Renal pelvis (tissue), 4 donors: ENCODE results near the gene CCDC186. TPM values are rescaled to one million over a fixed set of nuclear protein-coding genes. Genes with fewer than 3 reads are reported as not detected.
A peak's percentile ranks its signal among the peaks of the same experiment; 100 is the strongest.

ENCODE experiments used
- DNase-seq: peaks from one replicate; pipeline ENCODE4 v3.0.0-alpha.2; 2013
- polyA plus RNA-seq, 3 donors: library from polyadenylated mRNA; unstranded; fragments of 120-200 nt; gene quantifications; one replicate each; pipeline ENCODE4 v1.2.1, GENCODE V29; 2013; ENCODE audit not compliant: insufficient read length in 3 of 3

The CCDC186 gene
- polyA plus RNA-seq, 3 donors = 19.6 to 33.2 (median 25.0) TPM

DNA sequence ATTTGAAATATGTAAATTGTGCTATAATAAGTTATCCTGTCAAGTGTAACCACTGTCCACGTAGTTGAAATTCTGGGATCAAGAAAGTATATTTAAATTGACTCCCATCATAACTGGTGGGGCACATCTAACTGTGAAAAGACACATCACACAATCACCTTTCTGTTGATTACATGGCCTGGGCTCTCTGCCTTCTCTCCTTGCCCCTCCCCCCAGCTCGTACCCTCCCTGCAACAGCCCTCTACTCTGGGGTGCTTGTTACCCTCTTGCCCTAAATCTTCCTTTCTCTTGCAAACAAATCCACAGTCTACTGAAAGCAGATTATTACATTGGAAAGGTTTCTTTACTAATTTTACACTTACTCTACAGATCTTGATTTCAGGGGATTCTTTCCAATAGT is 56.3 kb downstream of the CCDC186 start:
- no peak for DNase-seq

DNA sequence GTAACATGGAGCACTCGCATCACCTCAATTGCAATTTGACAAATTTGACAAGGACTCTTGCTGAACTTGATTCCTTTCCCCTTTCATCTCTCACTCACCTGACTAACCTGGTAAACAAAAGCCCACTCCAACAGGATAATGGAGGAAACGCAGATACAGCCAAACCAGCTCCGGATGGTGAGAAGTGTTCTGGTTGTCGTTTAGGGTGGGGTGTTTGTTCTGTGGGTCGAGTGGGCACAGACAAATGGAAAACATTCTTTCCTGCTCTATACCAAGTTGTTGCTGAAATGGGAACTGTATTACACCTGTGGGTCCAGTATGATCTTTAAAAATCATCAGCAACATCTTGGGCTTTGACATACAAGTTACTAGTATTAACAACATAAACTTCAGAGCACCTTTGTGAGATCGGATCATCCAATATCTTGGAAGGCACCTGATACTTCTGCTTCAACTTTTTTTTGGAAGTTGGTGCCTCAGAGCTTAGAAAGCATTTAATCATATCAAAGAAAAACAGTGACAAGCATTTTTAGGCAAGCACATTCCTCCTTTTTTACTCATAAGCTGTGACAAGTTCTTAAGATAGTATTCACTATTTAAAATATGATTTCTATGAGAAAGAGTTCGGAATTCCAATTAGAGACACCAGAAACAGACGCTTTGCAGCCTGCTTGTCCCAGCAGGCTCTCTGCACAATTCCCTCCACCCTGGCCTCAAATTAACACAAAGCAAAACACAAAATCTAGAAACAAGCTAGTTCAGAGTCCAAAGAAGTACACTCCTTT is 58.1 kb downstream of the CCDC186 start:
- DNase-seq = no peak

DNA sequence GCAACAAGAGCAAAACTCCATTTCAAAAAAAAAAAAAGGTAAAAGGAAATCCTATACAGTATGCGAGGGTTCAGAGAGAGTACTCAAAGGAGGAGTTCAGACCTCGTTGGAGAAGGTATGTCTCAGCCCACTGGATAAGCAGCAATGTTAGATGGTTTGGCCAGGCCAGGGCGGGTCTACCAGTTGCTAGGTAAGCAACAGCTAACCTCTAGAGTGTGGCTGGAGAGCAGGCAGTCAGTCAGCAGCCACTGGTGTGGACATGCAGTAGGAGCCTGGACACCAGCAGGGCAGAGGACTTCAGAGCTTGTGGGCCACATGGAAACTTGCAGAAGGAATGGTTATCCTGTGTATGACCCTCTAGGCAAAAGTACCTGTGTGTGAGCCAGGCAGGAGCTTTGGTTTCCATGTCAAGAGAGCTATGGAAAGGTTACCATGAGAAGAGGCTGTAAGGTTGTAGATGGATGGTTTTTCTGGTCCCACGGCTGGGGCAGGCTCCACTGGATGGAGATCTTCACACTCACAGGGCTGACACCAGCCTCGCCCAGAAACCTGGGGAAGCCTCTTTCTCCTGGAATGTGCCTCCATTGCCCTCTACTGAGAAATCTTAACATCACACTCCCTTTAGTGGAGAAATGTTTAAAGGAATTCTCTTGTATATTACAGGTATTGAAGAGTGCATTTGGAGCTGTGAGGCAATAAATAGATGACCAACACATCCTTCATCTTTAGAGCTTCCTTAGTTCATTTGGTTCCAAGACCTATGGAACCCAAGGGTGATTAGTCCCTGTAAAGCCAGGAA is 63.6 kb downstream of the CCDC186 start:
- DNase-seq = no peak

DNA sequence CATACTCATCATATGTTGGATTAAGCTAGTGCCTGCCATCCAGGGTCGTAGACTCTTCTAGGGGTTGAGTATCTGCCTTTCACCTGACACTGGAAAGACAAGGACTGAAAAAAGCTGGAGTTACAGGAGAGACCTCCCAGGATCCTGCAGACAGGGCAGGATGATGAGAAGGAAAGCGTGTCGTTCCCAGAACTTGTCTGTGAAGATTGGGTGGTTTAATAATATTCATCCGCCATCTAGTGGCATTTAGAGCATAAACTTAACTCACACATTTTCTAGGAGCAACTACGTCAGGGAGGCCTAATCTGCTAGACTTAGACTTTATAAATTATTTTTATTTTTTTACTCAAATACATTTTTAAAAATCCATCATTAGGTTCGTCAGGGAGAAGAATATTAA is 70.7 kb downstream of the CCDC186 start:
- DNase-seq = peak; percentile 52

DNA sequence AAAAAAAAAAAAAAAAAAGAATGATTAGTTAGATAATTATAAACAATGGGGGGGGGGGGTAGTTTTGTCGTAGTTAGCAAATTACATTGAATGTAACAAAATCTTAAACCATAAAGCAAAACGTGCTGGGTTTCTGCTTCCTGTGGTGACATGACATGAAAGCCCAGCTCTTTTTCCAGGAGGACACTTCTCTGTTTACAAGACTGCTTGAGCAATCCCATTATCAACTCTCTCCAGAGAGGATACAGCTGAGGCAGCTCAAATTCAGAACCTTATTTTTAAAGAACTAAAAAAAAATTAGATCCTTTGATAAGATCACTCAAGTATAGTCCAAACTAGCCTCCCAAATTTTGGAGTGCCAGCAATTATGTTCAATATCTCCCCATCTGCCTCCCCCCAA is 71.7 kb downstream of the CCDC186 start:
- DNase-seq = no peak

DNA sequence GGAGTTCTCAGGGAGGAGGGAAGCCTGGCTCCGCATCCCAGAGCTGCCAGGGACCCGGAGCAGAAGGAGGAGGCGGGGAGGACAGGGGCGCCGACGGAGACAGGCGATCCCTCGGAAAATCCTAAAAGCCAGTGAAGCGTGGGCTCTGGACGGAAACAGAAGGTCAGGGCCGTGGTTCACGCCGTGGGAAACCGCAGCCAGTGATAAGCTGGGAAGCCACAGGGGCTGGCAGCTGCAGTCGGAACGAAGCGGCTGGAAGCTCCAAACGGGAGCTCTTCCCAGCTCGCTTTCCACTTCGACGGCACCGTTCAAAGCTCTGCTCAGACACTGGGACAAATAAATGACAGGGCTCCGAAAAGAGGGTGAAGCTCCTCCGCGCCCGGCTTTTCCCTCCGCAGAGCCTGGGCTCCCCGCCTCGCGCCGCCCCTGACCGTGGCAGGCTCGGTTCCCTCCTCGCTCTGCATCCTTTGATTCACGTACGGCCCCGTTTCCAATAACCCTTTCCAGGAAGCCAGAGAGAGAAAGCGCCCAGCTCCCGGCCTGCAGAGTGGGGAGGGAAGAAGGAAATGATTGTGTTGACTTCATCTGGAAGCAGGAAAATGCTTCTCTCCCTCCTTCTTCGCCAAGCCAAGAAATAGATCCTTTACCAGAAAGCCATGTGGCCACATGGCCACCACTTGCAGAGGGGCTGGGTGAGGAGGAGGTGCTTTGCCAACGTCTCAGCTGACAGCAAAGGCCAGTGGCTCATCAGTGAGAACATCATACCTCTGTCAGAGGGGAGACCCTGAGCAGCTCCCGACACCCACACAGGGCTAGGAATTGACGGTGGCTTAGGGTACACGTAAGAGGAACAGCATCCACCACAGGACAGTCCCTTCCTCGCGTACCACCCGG is 72.9 kb downstream of the CCDC186 start:
- peak; percentile 45 for DNase-seq

DNA sequence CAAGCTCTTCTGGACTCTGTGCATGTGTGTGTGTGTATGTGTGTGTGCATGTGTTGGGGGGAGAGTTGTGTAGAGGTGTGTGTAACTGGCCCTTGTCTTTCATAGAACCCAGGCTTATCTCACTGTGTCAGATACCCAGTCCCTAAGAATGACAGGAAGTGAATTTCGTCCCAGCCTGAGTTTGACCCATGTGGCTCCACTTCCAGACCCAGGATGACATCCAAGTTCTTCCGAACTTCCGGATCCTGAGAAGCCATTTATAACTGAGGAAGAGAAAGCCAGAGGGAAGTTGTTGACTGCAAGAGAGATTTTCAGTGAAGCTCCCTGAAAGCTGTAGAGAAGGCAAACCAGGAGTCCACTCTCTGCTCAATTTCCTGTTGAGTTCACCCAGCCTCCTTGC is 77.1 kb downstream of the CCDC186 start:
- DNase-seq = no peak

DNA sequence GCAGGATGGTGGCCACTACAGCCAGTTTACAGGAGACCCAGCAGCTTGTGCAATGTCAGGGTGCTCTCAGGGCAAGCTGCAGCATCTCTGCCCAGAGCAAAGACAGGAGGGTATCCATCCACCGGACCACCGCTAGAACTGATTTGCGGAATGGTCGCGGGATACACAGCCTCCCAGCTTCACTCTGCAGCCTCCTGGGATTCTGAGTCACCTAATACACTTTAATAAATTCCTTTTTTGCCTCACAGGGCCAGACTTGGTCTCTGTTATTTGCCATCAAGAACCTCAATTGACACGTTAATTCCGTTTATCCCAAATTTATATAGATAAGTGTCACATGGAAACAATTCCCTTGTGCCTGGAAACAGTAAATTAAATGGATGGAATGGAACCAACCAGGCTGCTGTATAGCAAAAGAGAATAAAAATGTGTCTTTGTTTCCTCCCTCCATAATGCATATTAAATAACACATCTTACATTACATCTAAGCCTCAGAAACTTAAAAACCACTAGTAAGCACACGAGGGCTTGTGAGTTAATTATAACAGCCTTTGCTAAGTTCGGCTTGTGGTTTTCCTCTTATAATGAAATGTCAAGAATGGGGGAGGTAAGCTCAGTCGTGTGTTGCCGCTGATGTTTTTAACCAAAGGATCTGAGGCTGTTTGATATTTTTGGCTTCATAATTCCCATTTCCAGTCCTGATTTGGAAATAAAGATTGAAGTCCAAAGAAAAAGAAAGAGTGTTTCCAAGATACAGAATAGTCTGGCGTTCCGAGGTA is 78.3 kb downstream of the CCDC186 start:
- no peak for DNase-seq

DNA sequence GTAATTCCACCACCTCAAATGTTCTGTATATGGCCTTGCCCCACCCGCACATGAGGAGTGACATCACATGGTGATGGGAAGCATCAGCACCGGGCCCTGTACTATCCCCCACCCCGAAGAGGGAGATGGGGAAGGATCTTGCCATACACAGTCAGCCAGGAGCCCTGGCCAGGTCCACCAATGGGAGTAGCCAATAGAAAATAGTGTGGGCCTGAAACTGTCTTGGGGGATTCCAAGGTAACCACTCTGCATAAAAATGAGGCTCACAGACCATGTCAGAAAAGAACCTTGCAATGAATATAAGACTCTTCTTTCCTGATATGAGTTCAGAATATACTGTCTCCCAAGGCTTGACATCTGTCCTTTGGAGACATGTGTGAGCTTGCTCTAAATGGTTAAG is 79.2 kb downstream of the CCDC186 start:
- DNase-seq = no peak

DNA sequence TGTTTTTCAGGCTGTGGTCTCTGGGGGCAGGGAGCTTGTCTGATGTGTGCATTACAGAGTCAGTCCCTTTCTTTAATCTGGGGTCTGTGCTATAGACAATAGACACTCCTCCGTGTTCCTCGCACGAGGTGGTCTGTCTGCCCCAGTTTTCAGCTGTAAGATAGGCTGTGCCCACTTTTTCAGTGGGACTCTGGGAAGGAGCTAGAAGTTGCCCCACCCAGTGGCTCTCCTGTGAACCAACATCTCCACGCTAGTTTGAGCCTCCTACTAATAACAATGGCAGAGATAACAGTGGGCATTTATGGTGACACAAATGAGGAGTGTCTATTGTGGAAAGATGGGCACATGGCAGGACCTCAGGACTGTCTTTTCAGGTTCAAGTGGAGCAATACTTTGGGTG is 86.3 kb downstream of the CCDC186 start:
- no peak for DNase-seq

DNA sequence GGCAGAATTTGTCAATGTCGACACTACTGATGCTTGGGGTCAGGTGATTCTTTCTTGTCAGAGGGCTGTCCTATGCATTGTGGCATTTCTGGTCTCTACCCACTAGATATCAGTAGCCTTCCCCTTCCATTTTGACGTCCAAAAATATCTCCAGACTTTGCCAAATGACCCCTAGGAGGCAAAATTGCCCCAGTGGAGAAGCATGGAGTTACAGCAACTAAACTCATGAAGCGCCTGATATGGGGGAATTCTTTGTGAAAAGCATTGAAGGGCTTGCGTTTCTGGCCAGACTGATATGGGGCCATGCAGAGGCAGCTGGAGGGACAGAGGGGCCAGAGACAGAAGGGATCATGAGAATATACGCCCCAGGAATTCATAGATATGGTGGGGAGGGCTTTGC is 86.7 kb downstream of the CCDC186 start:
- no peak for DNase-seq

DNA sequence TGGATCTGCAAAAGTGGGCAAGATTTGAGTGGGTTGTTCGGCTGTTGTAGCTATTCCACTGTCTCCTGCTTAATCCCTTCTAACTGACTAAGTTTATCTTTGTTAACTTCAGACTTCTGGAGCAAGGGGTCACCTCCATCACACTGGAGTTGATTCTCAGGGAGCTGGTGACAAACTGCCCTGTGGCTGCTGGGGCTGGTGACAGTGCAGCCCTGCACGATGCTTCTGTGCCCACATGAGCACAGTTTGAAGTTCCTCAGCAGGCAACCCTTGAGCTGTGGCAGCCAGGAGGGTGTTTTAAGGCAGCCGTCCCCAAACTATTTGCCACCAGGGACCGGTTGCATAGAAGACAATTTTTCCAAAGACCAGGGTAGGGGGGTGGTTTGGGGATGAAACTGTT is 89.8 kb downstream of the CCDC186 start:
- DNase-seq = no peak

DNA sequence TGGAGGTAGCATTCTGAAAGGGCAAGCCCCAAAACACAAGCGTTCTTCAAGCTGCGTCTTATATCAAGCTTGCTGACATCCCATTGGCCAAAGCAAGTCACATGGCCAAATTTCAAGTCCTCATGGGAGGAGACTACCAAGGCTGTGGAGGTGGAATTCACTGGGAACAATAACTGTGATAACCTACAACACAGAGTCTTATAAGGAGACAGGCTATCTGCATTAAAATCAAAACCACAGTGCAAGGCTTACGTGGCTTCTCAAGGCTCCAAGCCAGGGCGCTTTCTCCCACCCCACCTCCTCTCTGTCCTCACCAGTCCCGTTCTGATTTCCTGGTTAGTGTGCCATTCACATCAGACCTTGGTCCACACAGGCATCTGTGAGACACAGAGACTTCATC is 91.0 kb downstream of the CCDC186 start:
- no peak for DNase-seq

DNA sequence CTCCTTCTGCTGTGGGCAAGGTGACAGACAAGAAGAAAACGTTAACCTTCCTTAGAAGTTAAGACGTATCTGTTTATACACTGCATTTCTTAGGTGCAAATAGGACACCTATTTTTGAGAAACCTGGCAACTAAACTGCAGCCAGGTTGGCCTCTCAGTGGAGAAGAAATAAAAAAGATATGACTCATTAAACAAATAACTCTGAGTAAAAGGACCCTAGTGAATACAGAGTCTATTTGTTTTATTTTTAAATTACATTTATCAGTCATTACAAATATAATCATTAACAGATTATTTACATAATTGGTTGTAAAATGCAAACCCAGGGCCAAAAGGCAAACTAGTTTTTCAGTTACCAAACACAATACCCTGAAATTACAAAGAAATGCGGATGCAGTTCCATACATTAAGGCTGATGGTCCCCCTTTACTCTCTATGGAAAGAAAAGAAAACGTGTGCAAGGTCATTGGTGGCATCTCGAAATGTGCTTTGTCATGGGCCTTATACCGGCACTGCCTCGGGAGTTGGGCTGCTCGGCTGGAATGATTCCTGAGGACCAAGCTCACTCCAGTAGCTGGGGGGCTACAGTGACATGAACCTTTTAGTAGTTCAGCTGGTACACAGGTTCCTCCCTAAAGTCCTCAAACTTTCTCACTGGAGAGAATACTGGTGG is 92.0 kb downstream of the CCDC186 start:
- no peak for DNase-seq

DNA sequence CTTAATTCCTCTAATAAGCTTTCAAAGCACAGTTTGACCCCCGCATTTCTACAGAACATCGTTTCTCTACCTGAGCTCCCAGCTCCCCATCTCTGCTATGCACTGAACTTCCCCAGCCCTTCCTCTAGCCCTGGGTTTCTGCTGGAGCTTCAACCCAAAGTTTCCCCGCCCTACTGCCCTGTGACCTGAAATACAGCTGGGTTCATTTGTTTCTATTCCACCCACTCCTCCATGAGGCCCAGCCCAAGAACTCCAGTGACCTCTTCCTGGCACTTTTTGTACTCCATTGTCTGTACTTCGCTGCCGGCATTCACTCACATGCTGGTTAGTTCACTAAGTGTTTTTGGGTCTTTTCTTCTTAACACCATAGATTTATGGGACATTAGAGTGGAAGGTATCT is 94.6 kb downstream of the CCDC186 start:
- no peak for DNase-seq

DNA sequence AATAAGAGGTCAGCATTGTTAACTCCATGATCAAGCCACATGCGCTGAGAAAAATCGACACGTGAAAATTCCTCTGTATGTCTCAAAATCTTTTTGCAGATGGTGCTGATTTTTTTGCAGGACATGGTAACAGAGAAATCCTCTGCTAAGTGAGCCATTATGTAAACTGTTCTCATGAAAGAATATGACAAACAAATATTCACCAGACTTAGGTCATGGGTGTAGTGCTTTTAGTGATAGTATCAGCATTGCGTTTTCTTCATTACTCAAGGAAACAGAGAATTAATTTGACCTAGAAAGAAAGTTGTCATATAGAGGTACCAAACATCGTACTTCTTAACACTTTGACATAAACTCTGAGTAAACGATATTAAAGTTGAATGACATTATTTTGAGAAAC is 95.7 kb downstream of the CCDC186 start:
- no peak for DNase-seq

DNA sequence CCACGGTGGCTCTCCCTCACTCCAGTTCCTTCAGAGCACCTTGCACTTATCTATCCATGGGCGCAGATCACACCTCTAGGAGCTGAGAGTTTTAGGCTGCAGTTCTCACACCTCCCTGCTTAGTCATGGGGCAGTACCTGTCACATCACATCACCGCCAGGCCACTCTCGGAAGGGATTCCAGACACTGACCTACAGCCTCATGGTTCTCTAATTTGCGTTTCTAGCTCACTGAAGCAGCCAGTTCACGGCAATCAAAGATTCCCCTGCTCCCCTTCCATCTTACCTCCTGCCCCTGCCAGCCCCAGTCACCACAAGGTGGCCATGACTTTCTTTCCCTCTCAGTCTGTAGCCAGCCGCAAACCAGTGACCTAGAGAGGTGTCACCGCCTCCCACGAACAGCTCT is 96.2 kb downstream of the CCDC186 start:
- DNase-seq = no peak

DNA sequence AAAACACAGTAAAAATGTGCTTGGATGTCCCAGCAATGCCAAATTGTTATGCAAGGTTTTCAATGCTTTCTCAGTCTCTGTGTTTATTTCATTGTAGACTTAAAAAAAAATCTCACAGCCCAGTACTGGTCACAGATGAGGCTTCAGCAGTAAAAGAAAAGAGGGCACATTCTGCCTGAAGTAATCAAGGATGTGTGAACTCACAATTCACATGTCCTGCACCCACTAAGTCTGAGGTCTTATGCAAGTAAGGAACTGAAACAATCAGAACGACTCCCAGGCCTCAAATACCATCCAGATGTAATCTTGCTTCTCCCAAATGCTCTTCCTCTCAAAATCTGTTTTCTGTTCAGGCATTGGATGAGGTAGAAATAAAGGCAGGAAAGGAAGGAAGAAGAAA is 96.7 kb downstream of the CCDC186 start:
- DNase-seq = no peak

DNA sequence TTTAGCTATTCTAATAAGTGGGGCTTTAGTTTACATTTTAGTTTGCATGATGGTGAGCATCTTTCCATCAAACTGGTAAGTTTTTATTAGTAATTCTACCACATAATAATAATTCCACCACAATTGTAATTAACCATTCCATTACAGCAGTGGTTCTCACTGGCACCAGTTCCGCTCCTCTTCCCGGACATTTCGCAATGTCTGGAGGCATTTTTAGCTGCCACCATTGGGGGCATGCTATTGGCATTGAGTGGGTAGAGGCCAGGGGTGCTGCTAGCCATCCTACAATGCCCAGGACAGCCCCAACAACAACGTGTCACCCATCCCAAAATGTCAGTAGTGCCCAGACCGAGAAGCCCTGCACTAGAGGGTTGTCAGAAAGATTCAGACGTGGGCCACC is 98.9 kb downstream of the CCDC186 start:
- no peak for DNase-seq

DNA sequence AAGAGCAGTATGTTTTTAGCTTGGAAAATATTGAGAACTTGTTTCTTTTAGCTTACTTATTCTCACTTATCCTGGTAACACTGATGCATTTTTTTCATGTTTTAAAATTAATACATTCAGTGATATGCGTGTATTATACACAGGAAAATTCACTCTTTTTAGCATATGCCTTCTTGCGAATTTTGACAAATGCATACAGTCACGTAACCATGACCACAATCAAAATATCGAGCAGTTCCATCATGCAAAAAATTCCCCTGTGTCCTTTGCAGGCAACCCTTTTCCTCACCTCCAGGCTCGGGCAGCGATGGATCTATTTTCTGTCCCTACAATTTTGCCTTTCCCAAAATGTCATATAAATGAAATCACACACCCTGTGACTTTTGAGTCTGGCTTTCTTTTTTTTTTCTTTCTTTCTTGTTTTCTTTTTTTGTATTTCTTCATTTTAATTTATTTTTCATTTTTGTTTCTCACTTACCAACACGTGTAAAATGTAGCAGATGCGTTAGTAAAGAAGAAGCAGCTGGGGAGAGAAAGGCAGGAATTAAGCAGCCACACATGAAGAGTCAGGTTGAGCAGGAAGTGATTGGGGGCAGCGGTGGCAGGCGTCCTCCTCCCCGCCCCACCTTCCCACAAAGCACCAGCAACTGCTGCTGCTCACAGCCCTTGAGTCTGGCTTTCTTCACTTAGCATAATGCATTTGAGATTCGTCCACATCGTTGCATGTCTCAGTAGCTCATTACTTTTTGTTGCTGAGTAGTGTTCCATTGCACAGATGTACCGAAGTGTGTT is 100.4 kb downstream of the CCDC186 start:
- DNase-seq = no peak
